Fibroblast of mammary gland (primary cell): ENCODE results near the gene DERL3.

Experiments used
- DNase-seq: peaks from one replicate; pipeline ENCODE4 v3.0.0-alpha.2; 2010; ENCODE audit warnings: low read depth
- H3K4me3 ChIP-seq: 2 replicates; pipeline ENCODE4 v1.5.1; 2011; ENCODE audit warnings: low read depth, mild to moderate bottlenecking, low read length, moderate library complexity; ENCODE audit not compliant: control insufficient read depth
- TF ChIP-seq, protein P1 (sequence below): conservative IDR thresholded peaks from 2 replicates; pipeline ENCODE4 v1.5.1; 2011; ENCODE audit warnings: low read depth, low read length, inconsistent platforms; ENCODE audit not compliant: control insufficient read depth, insufficient read depth

Gene DERL3

DNA sequence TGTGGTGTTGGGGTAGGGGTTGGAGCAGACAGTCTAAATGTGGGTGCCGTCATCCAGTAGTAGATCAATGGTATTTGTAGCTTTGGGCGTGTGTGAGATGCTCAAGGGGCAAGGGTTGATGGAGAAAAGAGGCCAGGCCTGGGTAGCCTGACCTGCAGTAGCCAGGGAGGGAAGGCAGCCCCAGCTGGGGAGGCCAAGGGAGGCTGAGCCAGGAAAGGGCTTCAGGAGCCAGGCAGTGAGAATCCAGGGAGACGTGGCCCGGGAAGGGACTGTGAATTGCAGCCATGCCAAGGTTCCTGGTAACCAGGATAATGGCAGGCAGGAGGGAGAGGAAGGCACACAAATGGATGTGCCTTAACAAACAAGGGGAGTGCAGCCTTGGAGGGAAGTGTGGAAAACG, 2.5 kb upstream of the DERL3 start:
- no peak for DNase-seq
- TF ChIP-seq, protein P1, sequence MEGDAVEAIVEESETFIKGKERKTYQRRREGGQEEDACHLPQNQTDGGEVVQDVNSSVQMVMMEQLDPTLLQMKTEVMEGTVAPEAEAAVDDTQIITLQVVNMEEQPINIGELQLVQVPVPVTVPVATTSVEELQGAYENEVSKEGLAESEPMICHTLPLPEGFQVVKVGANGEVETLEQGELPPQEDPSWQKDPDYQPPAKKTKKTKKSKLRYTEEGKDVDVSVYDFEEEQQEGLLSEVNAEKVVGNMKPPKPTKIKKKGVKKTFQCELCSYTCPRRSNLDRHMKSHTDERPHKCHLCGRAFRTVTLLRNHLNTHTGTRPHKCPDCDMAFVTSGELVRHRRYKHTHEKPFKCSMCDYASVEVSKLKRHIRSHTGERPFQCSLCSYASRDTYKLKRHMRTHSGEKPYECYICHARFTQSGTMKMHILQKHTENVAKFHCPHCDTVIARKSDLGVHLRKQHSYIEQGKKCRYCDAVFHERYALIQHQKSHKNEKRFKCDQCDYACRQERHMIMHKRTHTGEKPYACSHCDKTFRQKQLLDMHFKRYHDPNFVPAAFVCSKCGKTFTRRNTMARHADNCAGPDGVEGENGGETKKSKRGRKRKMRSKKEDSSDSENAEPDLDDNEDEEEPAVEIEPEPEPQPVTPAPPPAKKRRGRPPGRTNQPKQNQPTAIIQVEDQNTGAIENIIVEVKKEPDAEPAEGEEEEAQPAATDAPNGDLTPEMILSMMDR: no peak
- H3K4me3 ChIP-seq: no peak overlapping the region

DNA sequence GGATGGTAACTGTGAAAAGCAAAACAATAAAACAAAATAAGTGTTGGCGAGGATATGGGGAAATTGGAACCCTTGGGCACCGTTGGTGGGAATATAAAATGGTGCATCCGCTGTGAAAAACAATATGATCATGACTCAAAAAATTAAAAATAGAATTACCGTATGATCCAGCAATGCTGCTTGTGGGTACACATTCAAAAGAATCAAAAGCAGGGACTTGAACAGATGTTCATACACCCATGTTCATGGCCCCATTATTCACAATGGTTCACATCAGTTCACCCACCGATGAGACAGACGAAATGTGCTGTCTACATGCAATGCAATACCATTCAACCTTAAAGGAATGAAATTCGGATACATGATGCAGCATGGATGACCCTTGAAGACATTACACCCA, 1.2 kb upstream of the DERL3 start:
- H3K4me3 ChIP-seq: no peak overlapping the region
- DNase-seq: no peak
- TF ChIP-seq, protein P1: no peak

DNA sequence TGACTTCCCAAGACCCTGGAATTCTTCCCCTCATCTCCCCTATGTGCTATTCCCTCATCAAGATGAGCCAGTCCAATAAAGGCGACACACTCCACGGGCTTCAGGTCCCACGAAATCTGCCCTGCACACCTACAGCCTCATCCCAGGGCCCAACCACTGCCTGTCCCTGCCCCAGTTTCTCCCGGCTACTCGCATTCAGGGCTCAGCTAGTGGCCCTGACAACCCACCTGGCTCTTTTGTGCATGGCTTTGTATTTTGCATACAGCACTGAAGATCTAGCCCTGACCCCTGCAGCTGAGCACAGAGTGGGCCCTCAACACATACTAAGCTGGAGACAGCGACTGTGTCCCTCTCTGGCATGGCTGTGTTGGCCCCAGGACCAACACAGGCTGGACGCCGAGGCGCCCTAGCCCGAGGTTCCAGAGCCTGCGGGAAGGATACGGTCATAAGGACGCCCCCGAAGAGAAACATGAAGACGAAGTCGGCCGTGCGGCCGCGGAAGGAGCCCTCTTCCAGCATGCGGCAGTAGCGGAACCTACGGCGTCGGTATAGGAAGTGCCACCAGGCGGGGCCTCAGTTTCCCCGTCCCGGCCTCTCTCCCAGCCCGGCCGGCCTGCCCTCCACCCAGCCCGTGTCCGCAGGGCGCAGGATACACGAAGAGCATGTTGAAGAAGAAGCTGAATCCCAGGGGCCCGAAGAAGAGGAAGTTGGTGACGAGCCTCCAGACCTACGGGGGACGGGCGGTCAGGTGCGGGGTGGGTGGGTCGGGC, 710 bp downstream of the DERL3 start:
- no peak for DNase-seq
- no peak overlapping the region for H3K4me3 ChIP-seq
- TF ChIP-seq, protein P1: no peak

DNA sequence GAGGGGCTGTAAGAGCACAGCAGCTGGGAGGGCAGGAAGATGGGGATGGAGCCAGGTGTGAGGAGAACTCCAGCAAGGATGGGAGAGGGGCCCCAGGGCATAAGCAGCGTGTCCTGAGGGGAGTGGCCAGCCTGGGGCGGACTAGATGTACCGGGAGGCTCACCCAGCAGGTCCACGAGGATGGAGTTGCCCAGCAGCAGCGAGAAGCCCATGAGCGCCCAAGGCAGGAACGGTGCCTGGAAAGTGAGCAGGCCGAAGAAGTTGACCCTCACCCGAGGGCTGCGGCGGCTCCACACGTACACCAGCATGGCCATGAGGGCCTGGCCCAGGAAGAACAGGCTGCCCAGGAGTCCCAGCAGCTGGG, 1.3 kb downstream of the DERL3 start:
- no peak for DNase-seq
- TF ChIP-seq, protein P1: no peak
- H3K4me3 ChIP-seq: no peak overlapping the region

DNA sequence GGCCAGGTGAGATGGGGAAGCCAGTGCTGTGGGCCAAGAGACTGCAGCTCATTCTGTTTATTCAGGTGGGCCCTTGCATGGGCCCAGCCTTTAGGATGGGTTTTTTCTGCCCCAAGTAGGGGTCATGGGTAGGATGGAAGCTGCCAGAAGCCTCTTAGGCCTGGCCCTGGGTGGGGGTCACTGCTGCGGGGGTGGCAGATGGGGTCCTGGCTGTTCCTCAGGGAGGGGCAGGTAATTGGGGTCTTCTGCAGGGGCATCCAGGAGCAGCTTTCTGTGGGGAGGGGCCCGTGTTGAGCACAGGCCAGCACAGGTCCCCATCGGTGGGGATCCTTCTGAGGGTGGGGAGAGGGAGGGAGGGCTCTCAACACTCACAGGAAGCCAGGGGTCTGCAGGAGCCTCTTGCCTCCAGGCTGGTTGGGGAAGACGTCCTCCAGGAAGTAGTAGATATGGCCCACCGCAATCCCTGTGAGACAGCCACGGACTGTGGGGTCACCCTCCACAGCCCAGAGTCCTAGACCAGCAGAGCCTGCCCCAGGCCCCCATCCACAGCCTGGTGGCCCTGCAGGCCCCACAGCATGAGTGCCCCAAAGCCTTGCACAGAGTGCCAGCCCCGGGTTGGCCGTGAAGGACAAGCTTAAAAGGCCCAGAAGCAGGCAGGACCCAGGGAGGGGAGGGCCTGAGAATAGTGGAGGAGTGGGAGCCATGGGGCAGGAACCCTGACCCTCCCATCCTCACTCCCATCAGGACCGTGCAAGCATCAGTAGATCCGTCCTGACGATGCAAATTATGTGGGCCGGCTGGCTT, 1.9 kb downstream of the DERL3 start:
- no peak for DNase-seq
- TF ChIP-seq, protein P1: no peak
- H3K4me3 ChIP-seq: no peak overlapping the region

DNA sequence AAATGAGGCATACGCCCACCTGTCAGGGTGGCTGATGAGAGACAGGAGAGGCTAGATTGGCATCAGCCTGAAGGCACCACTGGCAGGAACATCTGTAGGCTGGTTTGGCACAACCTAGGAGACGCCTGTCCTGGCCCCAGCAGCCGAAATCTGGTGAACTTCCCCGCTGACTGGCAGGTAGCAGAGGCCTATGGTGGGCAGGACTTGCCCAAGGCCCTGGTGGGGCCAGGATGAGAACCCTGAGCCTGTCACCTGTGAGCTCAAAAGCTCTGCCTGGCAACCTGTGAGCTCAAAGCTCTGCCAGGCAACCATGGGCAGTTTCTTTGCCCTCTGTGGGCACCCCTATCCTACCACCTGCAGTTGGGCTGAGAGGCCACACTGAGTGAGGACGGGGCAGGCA, 2.5 kb downstream of the DERL3 start:
- TF ChIP-seq, protein P1: no peak
- H3K4me3 ChIP-seq: no peak overlapping the region
- DNase-seq: no peak
